GM18502 (cell line): Measurements from ENCODE around the gene ATP5F1C.
"Not testable (repeated sequence)": the region's sequence is repeated elsewhere in the genome, so short reads cannot be mapped to it uniquely, and the experiment has no call there.

Experiments
- ATAC-seq: cut with Tn5 transposase; IDR thresholded peaks from one replicate; pipeline ENCODE4 v1.9.1; 2021; ENCODE audit warnings: mild to moderate bottlenecking; ENCODE audit not compliant: unreplicated experiment, poor library complexity

ATP5F1C gene

DNA sequence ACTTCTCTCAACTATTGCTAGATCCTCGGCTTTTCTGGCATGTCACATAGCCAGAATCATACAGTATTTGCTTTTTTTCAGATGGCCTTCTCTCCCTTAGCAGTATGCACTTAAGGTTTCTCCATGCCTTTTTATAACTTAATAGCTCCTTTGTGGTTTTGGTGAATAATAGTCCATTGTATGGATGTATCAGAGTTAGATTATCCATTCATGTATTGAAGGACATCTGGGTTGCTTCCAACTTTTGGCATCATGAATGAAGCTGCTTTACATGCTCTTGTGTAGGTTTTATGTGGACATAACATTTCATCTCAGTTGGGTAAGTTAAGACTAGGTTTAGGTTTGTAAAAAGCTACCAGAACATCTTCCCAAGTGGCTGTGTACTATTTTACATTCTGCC is 4.6 kb downstream of the ATP5F1C start:
- no peak for ATAC-seq

DNA sequence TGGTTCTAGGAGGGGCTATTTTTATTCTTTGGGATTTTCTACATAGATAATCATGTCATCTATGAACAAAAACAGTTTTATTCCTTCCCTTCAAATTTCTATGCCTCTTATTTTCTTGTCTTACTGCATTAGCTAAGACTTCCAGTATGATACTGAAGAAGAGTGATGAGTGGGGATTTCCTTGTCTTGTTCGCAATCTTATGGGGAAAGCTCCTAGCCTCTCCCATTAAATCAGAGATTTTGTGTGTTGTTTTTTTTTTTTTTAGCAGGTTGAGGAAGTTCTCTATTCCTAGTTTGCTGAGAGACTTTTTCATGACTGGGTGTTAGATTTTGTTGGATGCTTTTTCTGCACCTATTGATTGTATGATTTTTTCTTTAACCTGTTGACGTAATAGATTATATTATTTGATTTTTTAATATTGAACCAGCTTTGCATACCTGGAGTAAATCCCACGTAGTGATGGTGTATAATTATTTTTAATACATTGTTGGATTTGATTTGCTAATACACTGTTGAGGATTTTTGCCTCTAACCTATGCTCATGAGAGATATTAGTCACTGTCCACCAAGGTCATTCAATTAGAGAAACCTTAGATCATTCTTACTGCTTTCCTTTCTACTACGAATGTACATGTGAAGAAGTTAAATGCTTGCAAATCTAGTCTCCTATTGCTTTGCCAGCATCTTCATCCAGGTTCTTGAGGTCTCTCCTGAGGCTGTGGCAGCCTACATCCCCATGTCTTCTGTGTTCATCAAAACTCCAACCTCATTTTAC is 6.5 kb downstream of the ATP5F1C start:
- no peak for ATAC-seq

DNA sequence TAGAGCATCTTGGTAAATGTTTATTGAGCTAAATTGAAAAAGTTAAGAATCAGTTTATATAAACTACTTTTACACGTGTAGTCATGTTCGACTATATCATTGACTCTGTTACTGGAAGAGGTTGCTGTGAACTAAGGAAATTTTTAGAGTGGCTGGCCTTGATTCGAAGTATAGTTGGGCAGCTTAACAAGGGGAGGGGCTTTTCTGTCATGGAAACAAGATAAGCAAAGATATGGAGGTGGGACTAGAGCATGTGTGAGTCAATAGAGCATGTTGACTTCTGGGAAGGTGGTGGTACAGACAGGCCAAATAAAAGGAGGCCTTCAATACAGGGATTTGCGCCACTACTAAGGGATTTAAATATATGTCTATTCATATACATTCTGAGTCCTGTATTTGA is 7.6 kb downstream of the ATP5F1C start:
- no peak for ATAC-seq

DNA sequence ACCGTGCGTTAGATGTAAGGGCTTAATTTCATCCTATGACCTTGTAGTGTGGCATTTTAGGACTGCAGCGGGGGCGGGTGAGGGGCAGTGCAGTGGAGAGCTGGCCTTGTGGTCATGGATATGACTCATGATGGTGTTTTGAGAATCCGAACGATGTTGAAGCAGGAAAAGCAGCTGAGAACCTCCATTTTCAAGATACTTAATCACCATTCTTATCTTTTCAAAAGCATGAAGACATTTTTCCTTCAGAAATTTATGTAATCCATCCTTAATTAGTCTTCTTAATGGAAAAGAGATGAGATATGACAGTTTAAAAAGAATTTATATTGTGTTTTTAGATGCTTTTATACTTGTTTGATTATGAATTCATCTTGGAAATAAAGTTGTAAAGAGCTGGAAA is 9.6 kb downstream of the ATP5F1C start:
- no peak for ATAC-seq

DNA sequence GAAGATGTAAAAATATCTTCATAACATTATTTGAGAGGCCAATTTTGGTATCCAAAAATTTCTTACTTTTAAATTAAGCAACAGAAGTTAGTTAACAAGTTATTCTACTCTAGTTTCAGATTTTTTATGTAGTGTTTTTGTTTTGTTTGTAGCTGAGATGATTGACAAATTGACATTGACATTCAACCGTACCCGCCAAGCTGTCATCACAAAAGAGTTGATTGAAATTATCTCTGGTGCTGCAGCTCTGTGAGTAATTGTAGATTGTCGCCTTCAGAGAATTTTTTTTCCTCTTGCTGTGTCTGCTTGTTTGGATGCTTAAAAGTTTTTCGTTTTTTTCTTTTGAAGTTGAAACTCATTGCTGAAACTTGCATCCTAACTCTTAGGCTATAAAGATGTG is 14.6 kb downstream of the ATP5F1C start:
- ATAC-seq: no peak

DNA sequence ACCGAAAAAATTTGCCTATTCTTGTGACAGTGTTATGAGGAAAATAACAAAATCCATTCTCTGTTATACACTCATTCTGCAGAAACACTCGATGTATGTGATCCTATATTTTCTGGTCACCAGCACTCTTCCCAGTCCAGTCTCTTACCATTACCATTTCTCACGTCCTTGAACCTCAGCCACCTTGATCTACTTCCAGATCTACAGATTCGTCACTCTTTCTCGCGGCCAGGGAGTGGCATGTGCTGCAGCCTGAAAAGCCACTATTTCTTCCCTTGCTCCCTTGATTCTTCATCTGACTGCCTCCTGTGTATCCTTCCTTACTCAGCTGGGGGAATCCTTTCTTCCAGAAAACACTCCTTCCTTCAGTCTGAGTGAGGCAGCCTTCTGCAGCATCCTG is 16.2 kb downstream of the ATP5F1C start:
- no peak for ATAC-seq

DNA sequence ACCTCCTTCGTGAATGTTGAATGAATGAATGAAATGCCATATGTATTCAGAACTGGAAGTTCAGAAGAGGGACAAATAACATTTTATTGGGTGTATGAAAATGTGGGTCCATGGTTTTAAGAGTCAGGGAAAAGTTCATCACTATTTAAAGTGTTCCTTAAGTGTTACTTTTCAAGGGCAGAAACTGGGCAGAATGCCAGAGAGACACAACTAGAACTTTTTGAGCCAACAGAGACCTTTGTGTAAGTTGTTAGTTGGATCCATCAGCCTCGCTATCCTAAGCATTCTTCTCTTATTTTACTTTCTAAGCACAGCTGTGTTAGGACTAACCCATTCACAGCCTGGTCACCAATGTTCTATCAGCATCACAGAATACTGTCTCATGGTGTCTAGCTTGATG is 16.8 kb downstream of the ATP5F1C start:
- ATAC-seq: no peak

DNA sequence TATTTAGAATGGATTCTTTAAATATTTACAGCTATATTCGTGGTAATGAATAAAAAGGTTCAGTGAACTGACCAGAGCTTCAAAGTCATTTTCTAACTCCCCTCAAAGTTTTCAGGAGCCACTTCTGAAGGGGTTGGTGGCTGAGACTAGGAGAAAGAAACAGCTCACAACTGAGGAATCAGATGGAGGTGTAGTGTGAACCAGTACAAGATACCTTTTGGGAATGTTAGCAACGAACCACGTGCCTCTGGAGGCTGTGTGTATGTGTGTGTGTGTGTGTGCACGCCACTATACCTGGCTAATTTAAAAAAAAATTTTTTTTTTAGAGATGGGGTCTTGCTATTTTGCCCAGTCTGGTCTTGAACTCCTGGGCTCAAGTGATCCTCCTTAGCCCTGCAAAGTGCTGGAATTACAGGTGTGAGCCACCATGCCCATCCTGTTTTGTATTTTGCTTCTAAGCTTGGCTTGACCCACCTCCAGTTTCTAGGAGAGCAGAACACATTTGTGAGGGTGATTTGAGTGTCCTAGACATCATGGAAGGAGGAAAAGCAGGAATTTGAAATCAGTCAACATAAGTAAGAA is 20.8 kb downstream of the ATP5F1C start:
- ATAC-seq: no peak

DNA sequence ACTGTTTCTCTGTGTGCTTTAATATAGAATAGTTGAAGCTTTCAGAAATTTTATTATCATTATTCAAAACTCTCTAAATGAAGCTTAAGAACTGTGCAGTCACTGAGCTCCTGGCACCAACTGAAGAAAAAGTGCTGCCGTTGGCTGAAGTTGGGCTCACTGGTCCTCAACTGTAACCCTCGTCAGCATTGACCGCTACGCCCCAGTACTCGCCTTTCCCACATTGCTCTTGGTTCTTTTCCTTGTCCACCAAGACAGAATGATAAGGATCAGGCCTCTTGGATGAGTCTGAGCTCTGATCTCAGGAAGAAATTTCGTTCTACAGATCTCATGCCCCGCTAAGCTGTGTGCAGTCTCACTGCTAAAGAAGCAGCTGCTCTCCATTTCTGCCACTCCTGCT is 22.5 kb downstream of the ATP5F1C start:
- ATAC-seq: no peak

DNA sequence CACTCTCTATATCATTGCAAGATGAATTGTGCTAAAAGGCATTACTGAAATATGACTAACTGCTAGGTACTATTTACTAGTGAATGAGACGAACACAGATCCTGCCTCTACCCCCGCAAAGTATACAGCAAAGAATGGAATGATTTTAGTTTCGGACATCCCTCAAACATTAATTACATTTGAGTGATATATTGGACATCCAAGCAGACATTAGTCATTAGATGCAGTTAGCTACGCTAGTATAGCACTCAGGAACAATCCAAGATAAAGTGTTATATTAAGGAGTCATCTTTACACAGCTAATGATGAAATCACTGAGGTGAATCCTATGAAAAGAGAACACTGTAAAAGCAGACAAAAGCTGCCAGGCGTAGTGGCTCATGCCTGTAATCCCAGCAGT is 23.0 kb downstream of the ATP5F1C start:
- ATAC-seq: no peak

DNA sequence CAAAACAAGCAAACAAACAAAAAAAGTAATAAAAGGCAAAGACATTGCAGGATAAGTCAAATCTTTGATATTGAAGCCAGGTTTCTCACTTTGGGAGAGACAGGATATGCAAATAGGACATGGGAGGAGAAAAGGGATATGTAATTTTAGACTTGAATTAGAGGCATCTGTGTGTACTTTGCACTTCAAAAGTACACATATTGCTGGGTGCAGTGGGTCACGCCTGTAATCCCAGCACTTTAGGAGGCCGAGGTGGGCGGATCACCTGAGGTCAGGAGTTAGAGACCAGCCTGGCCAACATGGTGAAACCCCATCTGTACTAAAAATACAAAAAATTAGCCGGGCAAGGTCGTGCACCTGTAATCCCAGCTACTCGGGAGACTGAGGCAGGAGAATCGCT is 23.8 kb downstream of the ATP5F1C start:
- ATAC-seq: not testable (repeated sequence)

DNA sequence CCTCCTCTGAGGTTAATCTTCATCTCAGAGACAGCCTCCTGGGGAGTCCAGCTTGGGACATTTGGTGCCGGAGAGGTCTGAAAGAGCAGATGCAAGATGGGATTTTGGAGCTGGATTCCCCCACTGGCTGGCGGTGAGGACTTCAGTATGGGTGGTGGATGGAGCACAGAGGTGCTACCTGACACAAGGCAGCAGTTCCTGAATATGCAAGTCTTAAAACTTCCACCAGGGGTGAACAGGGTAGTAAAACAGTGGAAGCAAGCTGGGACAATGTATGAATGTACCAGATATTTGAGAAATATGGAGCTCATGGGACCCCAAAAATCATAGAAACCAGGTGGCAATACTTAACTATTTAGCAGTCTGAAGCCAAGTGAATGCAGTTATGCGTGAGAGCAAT is 25.5 kb downstream of the ATP5F1C start:
- no peak for ATAC-seq

DNA sequence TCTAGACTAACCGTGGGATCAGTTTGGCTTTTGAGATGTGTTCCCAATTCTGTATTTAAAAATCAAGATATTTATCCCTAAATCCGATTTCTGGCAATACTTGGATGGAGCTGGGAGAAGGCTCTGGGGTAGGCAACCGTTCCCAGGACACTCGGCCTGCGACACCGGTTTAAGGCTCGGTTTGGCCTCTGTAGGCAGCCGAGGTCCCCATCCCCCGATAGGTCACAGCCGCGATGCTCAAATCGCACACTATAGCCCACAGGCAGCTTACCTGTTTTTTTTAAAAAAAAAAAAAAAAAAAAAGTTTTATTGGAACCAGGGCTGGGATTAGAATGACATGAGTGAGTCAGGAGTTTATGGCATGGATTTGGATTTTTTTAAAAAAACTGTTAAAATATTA is 29.6 kb downstream of the ATP5F1C start:
- ATAC-seq: no peak

DNA sequence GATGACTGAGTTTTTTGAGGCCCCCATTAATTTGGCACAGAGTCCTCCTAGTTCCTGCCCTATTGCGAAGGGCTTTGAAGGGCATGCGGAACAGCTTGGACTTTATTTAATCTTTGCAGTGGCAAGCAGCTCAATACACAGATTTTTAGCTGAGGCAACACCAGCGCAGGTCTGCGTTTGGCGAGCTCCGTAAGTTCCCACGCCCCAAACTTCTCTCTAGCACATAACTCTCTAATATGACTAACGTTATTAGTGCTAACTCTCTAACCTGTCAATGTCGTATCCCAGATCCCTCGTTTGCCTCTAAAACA is 30.0 kb downstream of the ATP5F1C start:
- peak; percentile 21 for ATAC-seq

DNA sequence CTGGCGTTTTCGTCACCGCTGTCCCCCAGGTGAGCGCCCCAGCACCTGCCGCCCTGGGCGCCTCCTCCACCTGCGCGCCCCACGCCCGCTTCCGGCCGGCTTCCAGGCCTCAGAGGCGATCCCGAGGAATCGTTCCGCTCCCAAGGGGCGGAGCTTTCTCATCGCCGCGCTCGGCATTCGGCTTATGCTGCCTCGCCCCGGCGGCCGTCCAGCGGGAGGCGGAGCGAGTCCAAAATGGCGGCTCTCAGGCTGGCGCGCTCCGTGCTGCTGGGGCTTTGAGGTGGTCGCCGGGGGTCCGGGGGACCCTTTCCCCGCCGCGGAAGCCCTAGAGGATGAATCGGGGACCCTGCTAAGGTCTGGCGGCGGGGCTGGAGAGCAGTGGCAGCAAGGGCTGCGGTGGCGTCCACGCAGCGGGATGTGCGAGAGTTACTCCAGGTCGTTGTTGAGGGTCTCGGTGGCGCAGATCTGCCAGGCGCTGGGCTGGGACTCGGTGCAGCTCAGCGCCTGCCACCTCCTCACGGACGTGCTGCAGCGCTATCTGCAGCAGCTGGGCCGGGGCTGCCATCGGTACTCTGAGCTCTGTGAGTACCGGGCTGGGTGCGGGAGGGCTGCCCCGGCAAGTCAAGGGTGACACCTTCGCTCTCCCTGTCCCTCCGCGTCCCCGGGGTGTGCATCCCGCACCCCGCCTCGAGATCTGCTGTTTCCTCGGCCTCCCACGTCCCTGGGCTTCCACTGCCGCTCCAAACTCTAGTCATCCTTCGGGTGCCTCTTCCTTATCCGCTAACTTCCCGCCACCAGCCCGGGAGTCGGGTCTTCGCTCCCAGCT is 30.5 kb downstream of the ATP5F1C start, which contains the start of gene TAF3:
TAF3 (plus strand) TSS at position 211 of the 826 bp plus-strand sequence; CDS start at position 416, 205 bp downstream.
- ATAC-seq: peak; percentile 91

DNA sequence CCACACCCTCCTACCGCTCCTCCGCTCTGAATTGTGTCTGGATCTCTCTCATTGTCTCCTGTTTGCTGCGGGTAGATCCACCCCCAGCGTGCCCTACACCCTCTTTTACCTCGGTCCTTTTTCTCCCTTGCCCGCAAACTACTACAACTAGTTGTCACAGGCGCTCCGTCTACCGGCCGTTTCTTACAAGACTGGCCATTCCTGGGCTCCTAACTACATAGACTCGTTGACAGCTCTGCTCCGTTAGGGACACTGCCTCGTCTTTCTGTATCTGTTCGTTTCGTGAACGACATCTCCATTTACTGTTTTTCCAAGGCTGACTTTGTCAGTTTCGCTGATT is 31.1 kb downstream of the ATP5F1C start:
- peak; percentile 49 for ATAC-seq

DNA sequence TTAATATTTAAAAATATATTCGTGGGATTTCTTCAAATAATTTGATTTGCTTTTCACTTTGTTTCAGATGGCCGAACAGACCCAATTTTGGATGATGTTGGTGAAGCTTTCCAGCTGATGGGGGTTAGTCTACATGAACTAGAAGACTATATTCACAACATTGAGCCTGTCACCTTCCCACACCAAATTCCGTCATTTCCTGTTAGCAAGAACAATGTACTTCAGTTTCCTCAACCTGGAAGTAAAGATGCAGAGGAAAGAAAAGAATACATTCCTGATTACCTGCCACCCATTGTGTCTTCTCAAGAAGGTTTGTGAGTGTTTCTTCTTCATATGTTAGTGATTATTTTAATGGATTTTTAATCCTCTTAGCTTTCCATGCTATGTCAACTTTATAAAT is 36.3 kb downstream of the ATP5F1C start:
- ATAC-seq: no peak

DNA sequence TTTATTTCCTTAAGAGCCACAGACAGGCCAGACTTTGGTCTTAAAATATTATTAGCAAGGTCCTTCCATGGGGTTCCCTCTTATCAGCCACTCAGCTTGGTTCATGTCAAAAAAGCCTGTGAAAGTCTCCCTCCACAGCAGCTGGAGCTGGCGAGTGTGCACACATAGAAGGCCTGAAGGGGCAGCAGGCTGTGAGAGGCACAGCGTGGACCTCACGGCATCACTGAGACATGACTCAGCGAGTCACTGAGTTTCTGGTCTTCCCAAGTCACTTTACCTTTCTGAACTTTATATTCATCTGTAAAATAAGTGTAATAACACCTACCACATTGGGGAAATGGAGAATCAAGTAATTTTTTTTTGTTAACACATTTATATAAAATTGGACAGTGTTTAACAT is 39.0 kb downstream of the ATP5F1C start:
- ATAC-seq: no peak

DNA sequence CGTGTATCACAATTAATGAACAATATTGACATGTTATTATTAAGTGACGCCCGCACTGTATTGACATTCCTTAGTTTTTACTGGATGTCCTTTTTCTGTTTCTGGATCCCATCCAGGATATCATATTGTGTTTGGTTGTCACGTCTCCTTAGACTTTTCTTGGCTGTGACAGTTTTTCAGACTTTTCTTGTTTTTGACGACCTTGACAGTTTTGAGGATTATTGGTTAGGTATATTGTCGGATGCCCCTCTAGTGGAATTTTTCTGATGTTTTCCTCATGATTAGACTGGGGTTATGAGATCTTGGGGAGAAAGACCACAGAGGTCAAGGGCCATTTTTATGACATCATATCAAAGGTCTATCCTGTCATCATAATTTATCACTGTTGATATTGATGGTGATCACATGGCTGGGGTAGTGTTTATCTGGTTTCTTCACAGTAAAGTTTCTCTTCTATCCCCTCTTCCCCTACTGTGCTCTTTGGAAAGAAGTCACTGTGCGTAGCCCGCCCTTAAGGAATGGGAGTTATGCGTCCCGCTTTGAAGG is 41.4 kb downstream of the ATP5F1C start:
- ATAC-seq: no peak

DNA sequence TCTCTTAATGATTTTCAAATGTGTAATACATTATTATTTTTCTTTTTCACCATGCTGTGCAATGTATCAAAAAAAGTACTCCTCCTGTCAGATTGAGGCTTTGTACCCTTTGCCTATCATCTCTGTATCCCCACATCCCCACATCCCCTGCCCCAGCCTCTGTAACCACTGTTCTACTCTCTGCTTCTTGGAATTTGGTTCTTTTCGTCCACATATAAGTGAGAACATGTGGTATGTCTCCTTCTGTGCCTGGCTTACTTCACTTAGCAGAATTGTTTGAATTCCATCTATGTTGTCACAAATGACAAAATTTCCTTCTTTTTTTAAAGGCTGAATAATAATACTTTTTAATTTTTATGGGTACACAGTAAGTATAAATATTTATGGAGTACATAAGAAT is 44.1 kb downstream of the ATP5F1C start:
- no peak for ATAC-seq

DNA sequence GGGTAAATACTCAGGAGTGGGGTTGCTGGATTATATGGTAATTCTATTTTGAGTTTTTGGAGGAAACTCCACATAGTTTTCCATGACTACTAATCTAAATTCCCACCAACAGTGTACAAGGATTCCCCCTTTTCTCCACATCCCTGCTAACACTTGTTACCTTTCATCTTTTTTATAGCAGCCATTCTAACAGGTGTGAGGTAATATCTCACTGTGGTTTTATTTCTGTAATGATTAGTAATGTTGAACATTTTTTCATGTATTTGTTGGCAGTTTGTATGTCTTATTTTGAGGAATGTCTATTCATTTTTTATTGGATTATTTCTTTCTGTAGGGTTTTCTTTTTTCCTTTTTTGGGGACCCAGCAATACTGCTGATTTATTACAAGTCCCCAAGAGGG is 45.2 kb downstream of the ATP5F1C start:
- no peak for ATAC-seq
